Measurements from ENCODE around the gene PRR7.

DNA sequence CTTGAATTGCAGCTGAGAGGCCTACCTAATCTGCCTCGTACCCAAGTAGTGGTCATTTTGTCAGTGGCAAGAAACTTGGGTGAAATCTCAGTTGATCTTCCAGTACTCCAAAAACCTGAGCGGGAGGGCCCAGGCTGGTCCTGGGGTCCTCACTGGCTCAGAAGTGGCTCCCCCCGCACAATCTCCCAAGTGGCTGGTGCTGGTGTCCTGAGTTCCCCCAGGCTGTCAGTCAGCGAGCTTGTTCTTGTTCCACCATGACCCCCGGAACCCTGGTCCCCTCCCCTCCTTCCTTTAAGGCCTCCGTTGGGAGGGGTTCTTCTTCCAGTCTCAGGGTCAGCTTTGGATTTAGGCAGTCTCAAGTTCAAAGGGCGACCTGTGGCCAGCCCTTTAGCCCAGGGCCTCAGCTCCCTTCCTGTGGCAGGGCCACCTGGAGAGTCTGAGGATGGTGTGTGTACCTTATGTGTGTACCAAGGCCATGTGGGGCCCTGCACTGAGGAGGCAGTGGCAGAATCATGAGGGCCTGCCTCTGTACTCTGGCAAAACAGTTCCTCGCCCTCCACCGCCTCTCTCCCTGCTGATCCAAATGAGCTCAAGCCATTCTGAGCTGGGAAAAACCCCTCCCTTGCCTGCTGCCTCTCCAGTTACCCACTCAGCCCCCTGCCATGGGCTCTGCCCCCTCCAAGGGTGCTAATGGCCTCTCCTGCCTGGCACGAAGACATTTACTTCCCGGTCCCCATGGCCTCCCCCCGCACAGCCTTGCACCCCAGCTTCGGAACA is 31.3 kb downstream of the PRR7 start:
- TF ChIP-seq, protein P1, sequence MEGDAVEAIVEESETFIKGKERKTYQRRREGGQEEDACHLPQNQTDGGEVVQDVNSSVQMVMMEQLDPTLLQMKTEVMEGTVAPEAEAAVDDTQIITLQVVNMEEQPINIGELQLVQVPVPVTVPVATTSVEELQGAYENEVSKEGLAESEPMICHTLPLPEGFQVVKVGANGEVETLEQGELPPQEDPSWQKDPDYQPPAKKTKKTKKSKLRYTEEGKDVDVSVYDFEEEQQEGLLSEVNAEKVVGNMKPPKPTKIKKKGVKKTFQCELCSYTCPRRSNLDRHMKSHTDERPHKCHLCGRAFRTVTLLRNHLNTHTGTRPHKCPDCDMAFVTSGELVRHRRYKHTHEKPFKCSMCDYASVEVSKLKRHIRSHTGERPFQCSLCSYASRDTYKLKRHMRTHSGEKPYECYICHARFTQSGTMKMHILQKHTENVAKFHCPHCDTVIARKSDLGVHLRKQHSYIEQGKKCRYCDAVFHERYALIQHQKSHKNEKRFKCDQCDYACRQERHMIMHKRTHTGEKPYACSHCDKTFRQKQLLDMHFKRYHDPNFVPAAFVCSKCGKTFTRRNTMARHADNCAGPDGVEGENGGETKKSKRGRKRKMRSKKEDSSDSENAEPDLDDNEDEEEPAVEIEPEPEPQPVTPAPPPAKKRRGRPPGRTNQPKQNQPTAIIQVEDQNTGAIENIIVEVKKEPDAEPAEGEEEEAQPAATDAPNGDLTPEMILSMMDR (IDR thresholded peaks at IDR 0.05), result no peak
- no peak for TF ChIP-seq POLR2A (IDR thresholded peaks at IDR 0.05)

Measured in thyroid gland (tissue), 4 donors.